Esophagus (tissue), 2 donors: Measurements from ENCODE around the gene MIA. TPM values are rescaled to one million over a fixed set of nuclear protein-coding genes. Genes with fewer than 3 reads are reported as not detected.

Experiments
- H3K27ac ChIP-seq, 2 donors: one replicate each; pipeline ENCODE4 v1.5.1; 2013; ENCODE audit warnings: low read depth in 2 of 2, mild to moderate bottlenecking in 2 of 2, inconsistent platforms in 1 of 2, low read length in 1 of 2, moderate library complexity in 1 of 2
- H3K27me3 ChIP-seq, 2 donors: one replicate each; pipeline ENCODE4 v1.6.1; 2013; ENCODE audit warnings: low read length in 2 of 2, control low read depth in 1 of 2, mild to moderate bottlenecking in 1 of 2; ENCODE audit not compliant: insufficient read depth in 2 of 2, control insufficient read depth in 1 of 2
- H3K36me3 ChIP-seq, 2 donors: one replicate each; pipeline ENCODE4 v1.6.1; 2013; ENCODE audit warnings: low read length in 1 of 2; ENCODE audit not compliant: control insufficient read depth in 2 of 2, insufficient read depth in 2 of 2
- H3K4me1 ChIP-seq, 2 donors: one replicate each; pipeline ENCODE4 v1.6.1; 2013; ENCODE audit warnings: low read length in 1 of 2; ENCODE audit not compliant: control insufficient read depth in 2 of 2, insufficient read depth in 2 of 2
- H3K4me3 ChIP-seq, 2 donors: one replicate each; pipeline ENCODE4 v1.5.1; 2013; ENCODE audit warnings: low read length in 2 of 2, mild to moderate bottlenecking in 2 of 2, low read depth in 1 of 2, moderate library complexity in 1 of 2
- H3K9me3 ChIP-seq, 2 donors: one replicate each; pipeline ENCODE4 v1.6.1; 2013; ENCODE audit warnings: mild to moderate bottlenecking in 2 of 2, low read depth in 1 of 2, low read length in 1 of 2, moderate library complexity in 1 of 2; ENCODE audit not compliant: control insufficient read depth in 2 of 2, insufficient read depth in 1 of 2
- WGBS, 2 donors: extraction: QIAGEN DNeasy Blood & Tissue Kit; methylation state at CpG; one replicate each; pipeline ENCODE4 v1.1.7; 2013; 5-methylcytosine and 5-hydroxymethylcytosine counted together
- polyA plus RNA-seq, 2 donors: library from polyadenylated mRNA; stranded (reverse); fragments of 200-250 nt; gene quantifications; one replicate each; pipeline ENCODE4 v1.2.3, GENCODE V29; 2013
- donor health status: healthy with polysubstance abuse.
- donor health status: Bipolar disorder and iron deficiency.

The MIA gene
- polyA plus RNA-seq, 2 donors, result 0.47 to 1.8 TPM

GRCh38 chr19:40786060-40787037, 11.0 kb downstream of the MIA start:
- Histone ChIP-seq H3K36me3 (peaks cover 0 to 14% of the 10 kb centered on the region in 2 donors), H3K4me3 (no peak overlapping the region), H3K27me3 (no peaks in the 10 kb centered on the region), H3K27ac (no peak overlapping the region), H3K9me3 (no peaks in the 10 kb centered on the region), H3K4me1 (no peaks in the 10 kb centered on the region)
- WGBS, 2 donors, result 90 to 93% methylated on average over 25 of the region's 25 CpGs

GRCh38 chr19:40791349-40791748, 16.0 kb downstream of the MIA start:
- Histone ChIP-seq H3K4me1 (no peaks in the 10 kb centered on the region), H3K27ac (no peak overlapping the region), H3K4me3 (no peak overlapping the region), H3K27me3 (no peaks in the 10 kb centered on the region), H3K9me3 (no peaks in the 10 kb centered on the region), H3K36me3 (peaks cover 0 to 5% of the 10 kb centered on the region in 2 donors)
- WGBS, 2 donors, result 80 to 93% methylated on average over 7 of the region's 7 CpGs

- Histone ChIP-seq H3K27ac (no peak overlapping the region), H3K4me1 (no peaks in the 10 kb centered on the region), H3K27me3 (no peaks in the 10 kb centered on the region), H3K36me3 (no peaks in the 10 kb centered on the region), H3K9me3 (no peaks in the 10 kb centered on the region), H3K4me3 (no peak overlapping the region)
- WGBS, 2 donors, result 57 to 60% methylated on average over 3 of the region's 3 CpGs
Observed at GRCh38 chr19:40791996-40792395, 16.7 kb downstream of the MIA start.

- Histone ChIP-seq H3K4me3 (no peak overlapping the region), H3K36me3 (peaks cover 0 to 17% of the 10 kb centered on the region in 2 donors), H3K9me3 (no peaks in the 10 kb centered on the region), H3K27me3 (no peaks in the 10 kb centered on the region), H3K4me1 (peaks cover 14 to 18% of the 10 kb centered on the region in 2 donors), H3K27ac (peak overlapping the region; percentile 89 to 90)
- WGBS, 2 donors, result 88 to 90% methylated on average over 14 of the region's 14 CpGs
Observed at GRCh38 chr19:40797166-40797962, 22.0 kb downstream of the MIA start.

GRCh38 chr19:40797963-40798682, 22.8 kb downstream of the MIA start:
- 9 to 10% methylated on average over 28 of the region's 28 CpGs for WGBS, 2 donors
- H3K27ac ChIP-seq, result peak overlapping the region; percentile 89 to 90
- H3K4me1 ChIP-seq, result peaks cover 20 to 25% of the 10 kb centered on the region in 2 donors

GRCh38 chr19:40798683-40799557, 23.6 kb downstream of the MIA start, which contains the start of gene EGLN2:
TSS of gene EGLN2 (plus strand) at chr19:40799191. CDS start at chr19:40800573, 1,382 bp downstream.
- H3K27me3 ChIP-seq, result no peaks in the 10 kb centered on the region
- WGBS, 2 donors, result 1% methylated on average over 54 to 106 of the region's 110 CpGs
- peaks cover 0 to 17% of the 10 kb centered on the region in 2 donors for H3K36me3 ChIP-seq
- H3K4me1 ChIP-seq, result peaks cover 20 to 33% of the 10 kb centered on the region in 2 donors
- H3K4me3 ChIP-seq, result peak within 1 kb of the TSS; percentile 74 to 78
- H3K27ac ChIP-seq, result peak within 1 kb of the TSS; percentile 89 to 94
- no peaks in the 10 kb centered on the region for H3K9me3 ChIP-seq

More at GRCh38 chr19:40797963-40798682, 22.8 kb downstream of the MIA start:
- H3K9me3 ChIP-seq, result no peaks in the 10 kb centered on the region
- H3K36me3 ChIP-seq, result peaks cover 0 to 17% of the 10 kb centered on the region in 2 donors
- no peaks in the 10 kb centered on the region for H3K27me3 ChIP-seq
- H3K4me3 ChIP-seq, result peak overlapping the region; percentile 17 to 39

- H3K27me3 ChIP-seq, result no peaks in the 10 kb centered on the region
- WGBS, 2 donors, result 1 to 3% methylated on average over 40 of the region's 40 CpGs
- no peaks in the 10 kb centered on the region for H3K9me3 ChIP-seq
- peaks cover 0 to 24% of the 10 kb centered on the region in 2 donors for H3K36me3 ChIP-seq
- peak overlapping the region; percentile 74 to 78 for H3K4me3 ChIP-seq
- H3K27ac ChIP-seq, result peak overlapping the region; percentile 89 to 94
- peaks cover 20 to 40% of the 10 kb centered on the region in 2 donors for H3K4me1 ChIP-seq
Observed at GRCh38 chr19:40799558-40800338, 24.4 kb downstream of the MIA start.
